Subcutaneous abdominal adipose tissue (tissue), 5 donors: ENCODE data around the gene CALN1.
"Not testable (repeated sequence)": the region's sequence is repeated elsewhere in the genome, so short reads cannot be mapped to it uniquely, and the experiment has no call there.

ENCODE experiments used
- H3K27ac ChIP-seq: one replicate; pipeline ENCODE4 v1.7.0; 2013; ENCODE audit warnings: low read depth, mild to moderate bottlenecking, inconsistent platforms, low read length, moderate library complexity
- H3K27me3 ChIP-seq, 5 donors: one replicate each; pipeline ENCODE4 v1.7.0; 2013; ENCODE audit warnings: low read length in 5 of 5, inconsistent platforms in 1 of 5; ENCODE audit not compliant: control insufficient read depth in 5 of 5, insufficient read depth in 4 of 5
- H3K36me3 ChIP-seq, 5 donors: one replicate each; pipeline ENCODE4 v1.7.0; 2013; ENCODE audit warnings: low read length in 5 of 5; ENCODE audit not compliant: control insufficient read depth in 5 of 5, insufficient read depth in 5 of 5
- H3K4me1 ChIP-seq, 5 donors: one replicate each; pipeline ENCODE4 v1.7.0; 2013; ENCODE audit warnings: low read length in 5 of 5, mild to moderate bottlenecking in 3 of 5, moderate library complexity in 1 of 5; ENCODE audit not compliant: control insufficient read depth in 5 of 5, insufficient read depth in 5 of 5
- H3K4me3 ChIP-seq, 5 donors: one replicate each; pipeline ENCODE4 v1.7.0; 2013; ENCODE audit warnings: low read length in 5 of 5, low read depth in 1 of 5
- H3K9ac ChIP-seq, 5 donors: one replicate each; pipeline ENCODE4 v1.7.0; 2013; ENCODE audit warnings: low read length in 5 of 5, mild to moderate bottlenecking in 4 of 5, moderate library complexity in 3 of 5
- H3K9me3 ChIP-seq, 5 donors: one replicate each; pipeline ENCODE4 v1.7.0; 2013; ENCODE audit warnings: low read length in 5 of 5; ENCODE audit not compliant: control insufficient read depth in 5 of 5
- donor health status: healthy.
- donor health status: healthy.
- donor health status: healthy.
- donor health status: healthy.
- donor health status: healthy.

The CALN1 gene

DNA sequence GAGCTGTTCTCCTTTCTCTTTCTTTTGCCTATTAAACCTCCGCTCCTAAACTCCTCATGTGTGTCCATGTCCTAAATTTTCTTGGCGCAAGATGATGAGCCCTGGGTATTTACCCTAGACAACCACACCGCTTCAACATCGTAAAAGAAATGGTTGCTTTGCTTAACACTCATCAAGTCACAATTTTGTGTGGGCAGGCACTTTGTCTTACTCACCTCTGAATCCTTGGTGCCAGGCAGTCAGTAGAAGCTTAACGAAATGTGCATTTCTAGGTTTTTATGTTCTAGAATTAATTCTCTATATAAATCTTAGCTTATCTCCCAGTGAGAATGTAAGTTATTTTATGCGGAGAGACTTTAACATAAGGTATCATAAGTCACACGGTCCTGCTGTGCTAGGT, 478.7 kb downstream of the CALN1 start:
- H3K36me3 ChIP-seq: no peaks in the 10 kb centered on the region
- peaks cover 0 to 6% (median 0%) of the 10 kb centered on the region in 5 donors for H3K4me1 ChIP-seq
- no peak overlapping the region for H3K4me3 ChIP-seq
- no peaks in the 10 kb centered on the region for H3K27me3 ChIP-seq
- H3K9ac ChIP-seq: no peak overlapping the region
- H3K9me3 ChIP-seq: peaks cover 0 to 2% (median 0%) of the 10 kb centered on the region in 5 donors
- H3K27ac ChIP-seq: no peak overlapping the region

DNA sequence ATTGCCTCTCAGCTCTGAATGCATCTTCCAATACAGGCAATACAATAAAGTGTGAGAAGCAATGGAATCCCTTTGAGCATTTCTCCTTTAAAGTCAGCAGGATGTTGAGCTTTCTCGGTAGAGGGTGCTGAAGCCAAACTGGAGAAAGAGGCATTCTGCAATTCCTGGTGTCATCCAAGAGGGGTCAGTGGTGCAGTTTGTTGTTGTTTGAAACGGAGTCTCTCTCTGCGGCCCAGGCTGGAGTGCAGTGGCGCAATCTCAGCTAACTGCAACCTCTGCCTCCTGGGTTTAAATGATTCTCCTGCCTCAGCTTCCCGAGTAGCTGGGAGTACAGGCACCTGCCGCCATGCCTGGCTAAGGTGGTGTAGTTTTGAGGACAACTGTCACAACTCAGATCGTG, 486.5 kb downstream of the CALN1 start:
- H3K4me1 ChIP-seq: no peaks in the 10 kb centered on the region
- no peaks in the 10 kb centered on the region for H3K36me3 ChIP-seq
- no peaks in the 10 kb centered on the region for H3K27me3 ChIP-seq
- H3K27ac ChIP-seq: no peak overlapping the region
- H3K9ac ChIP-seq: no peak overlapping the region
- peak overlapping the region in 1 of 5 donors; percentile 12 for H3K4me3 ChIP-seq
- H3K9me3 ChIP-seq: peaks cover 0 to 22% (median 15%) of the 10 kb centered on the region in 5 donors

DNA sequence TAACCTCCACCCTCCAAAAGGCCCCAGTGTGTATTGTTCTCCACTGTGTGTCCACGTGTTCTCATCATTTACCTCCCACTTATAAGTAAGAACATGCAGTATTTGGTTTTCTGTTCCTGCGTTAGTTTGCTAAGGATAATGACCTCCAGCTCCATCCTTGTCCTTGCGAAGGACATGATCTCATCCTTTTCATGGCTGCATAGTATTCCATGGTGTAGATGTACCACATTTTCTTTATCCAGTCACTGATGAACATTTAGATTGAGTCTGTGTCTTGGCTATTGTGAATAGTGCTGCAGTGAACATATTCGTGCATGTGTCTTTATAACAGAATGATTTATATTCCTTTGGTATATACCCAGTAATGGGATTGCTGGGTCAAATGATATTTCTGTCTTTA, 497.9 kb downstream of the CALN1 start:
- not testable (repeated sequence) for H3K4me3 ChIP-seq, H3K9me3 ChIP-seq, H3K27me3 ChIP-seq, H3K9ac ChIP-seq, H3K4me1 ChIP-seq, H3K27ac ChIP-seq, H3K36me3 ChIP-seq

DNA sequence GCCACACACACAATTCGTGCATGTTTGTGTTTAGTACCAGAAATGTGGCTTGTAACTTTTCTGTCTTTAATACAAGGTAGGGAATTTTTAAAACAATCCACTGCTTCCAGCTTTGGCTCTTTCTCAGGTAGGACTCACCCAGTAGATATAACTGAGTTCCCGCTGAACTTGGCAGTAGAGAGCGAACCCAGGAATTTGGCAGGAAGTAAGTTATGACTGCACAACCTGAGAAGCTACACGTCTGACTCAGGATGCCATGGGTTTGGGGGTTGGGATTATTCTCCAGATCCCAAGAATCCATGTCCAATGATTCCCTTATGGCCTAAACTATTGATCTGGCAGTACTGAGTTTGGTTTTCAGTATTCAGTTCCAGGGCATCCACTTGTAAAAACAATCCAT, 499.7 kb downstream of the CALN1 start:
- no peaks in the 10 kb centered on the region for H3K4me1 ChIP-seq
- no peak overlapping the region for H3K4me3 ChIP-seq
- peaks cover 0 to 8% (median 4%) of the 10 kb centered on the region in 5 donors for H3K9me3 ChIP-seq
- no peak overlapping the region for H3K9ac ChIP-seq
- no peaks in the 10 kb centered on the region for H3K27me3 ChIP-seq
- no peak overlapping the region for H3K27ac ChIP-seq
- no peaks in the 10 kb centered on the region for H3K36me3 ChIP-seq

DNA sequence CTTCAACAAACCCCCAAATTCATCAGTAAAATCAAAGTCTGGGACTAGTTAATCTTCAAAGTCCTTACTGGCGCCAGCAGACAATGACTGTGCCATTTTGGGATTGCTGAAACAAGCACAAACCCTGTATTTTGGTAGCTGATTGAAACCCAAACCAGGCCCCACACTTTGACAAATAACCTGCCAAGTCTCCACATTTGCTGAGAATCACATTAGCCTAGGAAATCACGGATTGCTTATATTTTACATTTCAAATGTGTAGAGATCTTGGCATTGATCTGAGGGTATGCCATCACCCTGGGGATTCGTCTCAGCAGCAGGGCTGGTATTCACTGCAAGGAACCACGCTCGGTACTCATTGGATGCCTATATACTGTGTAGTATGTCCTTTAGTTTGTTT, 501.1 kb downstream of the CALN1 start:
- no peak overlapping the region for H3K27ac ChIP-seq
- no peaks in the 10 kb centered on the region for H3K27me3 ChIP-seq
- no peaks in the 10 kb centered on the region for H3K4me1 ChIP-seq

DNA sequence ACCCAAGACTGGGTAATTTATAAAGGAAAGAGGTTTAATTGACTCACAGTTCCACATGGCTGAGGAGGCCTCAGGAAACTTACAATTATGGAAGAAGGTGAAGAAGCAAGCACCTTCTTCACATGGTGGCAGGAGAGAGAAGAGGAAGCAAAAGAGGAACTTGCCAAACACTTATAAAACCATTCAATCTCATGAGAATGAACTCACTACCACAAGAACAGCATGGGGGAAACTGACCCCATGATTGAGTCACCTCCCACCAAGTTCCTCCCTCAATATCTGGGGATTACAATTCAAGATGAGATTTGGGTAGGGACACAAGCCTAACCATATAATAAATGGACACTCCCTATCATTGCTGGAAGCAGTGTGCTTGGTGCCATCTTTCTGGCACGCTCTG, 506.3 kb downstream of the CALN1 start:
- H3K4me1 ChIP-seq: no peaks in the 10 kb centered on the region
- peaks cover 0 to 7% (median 0%) of the 10 kb centered on the region in 5 donors for H3K9me3 ChIP-seq
- H3K36me3 ChIP-seq: no peaks in the 10 kb centered on the region
- H3K27me3 ChIP-seq: no peaks in the 10 kb centered on the region
- H3K9ac ChIP-seq: no peak overlapping the region
- H3K4me3 ChIP-seq: no peak overlapping the region
- no peak overlapping the region for H3K27ac ChIP-seq

More for the DNA sequence above, 501.1 kb downstream of the CALN1 start:
- Histone ChIP-seq H3K9me3 (peaks cover 0 to 8% (median 4%) of the 10 kb centered on the region in 5 donors), H3K4me3 (no peak overlapping the region), H3K36me3 (no peaks in the 10 kb centered on the region), H3K9ac (no peak overlapping the region)

DNA sequence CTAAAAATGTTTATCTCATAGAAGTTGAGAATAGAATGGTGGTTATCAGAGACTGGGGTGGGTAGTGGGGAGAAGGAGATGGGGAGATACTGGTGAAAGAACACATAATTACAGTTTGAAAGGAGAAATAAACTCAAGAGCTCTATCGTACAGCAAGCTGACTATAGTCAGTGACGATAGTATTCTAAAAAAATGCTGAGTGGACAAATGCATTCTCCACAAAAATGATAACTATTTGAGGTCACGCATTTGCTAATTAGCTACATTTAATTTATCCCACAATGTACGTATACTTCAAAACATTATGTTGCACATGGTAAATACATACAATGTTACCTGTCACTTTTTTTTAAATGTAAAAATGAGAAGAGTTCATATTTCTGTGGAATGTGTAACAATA, 507.7 kb downstream of the CALN1 start:
- Histone ChIP-seq H3K27me3 (no peaks in the 10 kb centered on the region), H3K9me3 (peaks cover 0 to 3% (median 0%) of the 10 kb centered on the region in 5 donors), H3K36me3 (no peaks in the 10 kb centered on the region), H3K9ac (no peak overlapping the region), H3K4me3 (no peak overlapping the region), H3K4me1 (no peaks in the 10 kb centered on the region), H3K27ac (no peak overlapping the region)

DNA sequence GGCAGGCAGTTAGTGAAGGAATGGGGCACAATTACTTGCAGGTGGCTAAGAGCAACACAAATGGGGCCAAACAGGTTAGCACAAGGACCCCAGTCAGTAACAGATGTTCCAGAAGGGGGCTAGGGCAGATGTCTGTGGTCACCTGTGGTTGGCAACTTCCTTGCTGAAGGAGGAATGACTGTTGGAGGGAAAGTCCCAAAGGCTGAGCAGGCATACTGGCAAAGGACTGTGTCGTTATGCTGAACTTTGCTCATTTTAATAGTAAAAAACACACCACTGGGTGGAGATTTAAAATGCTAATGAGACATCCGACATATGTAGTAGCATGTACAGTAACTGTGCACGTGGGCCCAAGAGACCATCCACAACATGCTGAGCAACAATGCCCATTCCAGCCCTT, 511.6 kb downstream of the CALN1 start:
- Histone ChIP-seq H3K27me3 (no peaks in the 10 kb centered on the region), H3K4me1 (peaks cover 0 to 3% (median 0%) of the 10 kb centered on the region in 5 donors), H3K9me3 (no peaks in the 10 kb centered on the region), H3K9ac (no peak overlapping the region), H3K4me3 (no peak overlapping the region), H3K27ac (no peak overlapping the region), H3K36me3 (no peaks in the 10 kb centered on the region)

DNA sequence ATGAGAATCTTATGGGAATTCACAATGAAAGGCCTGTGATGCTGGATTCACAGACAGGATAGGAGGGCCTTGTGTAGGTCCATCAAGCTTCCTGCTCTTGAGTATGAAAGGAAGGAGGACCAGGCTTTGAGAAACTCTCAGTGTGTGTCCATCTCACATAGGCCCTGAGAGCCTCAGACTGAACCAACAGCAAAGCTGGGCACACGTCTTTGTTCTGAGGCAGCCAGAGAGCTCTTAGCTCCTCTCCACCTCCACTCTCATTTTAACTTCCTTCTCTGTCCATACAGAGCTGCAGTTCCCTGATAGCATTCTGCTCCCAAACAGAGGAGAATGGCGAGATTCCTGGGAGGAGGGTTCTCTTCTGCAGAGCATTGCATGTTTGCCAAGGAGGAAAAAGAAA, 515.6 kb downstream of the CALN1 start:
- H3K4me1 ChIP-seq: peaks cover 0 to 3% (median 0%) of the 10 kb centered on the region in 5 donors
- no peak overlapping the region for H3K9ac ChIP-seq
- no peaks in the 10 kb centered on the region for H3K36me3 ChIP-seq
- H3K27me3 ChIP-seq: no peaks in the 10 kb centered on the region
- no peak overlapping the region for H3K27ac ChIP-seq
- no peak overlapping the region for H3K4me3 ChIP-seq
- no peaks in the 10 kb centered on the region for H3K9me3 ChIP-seq

DNA sequence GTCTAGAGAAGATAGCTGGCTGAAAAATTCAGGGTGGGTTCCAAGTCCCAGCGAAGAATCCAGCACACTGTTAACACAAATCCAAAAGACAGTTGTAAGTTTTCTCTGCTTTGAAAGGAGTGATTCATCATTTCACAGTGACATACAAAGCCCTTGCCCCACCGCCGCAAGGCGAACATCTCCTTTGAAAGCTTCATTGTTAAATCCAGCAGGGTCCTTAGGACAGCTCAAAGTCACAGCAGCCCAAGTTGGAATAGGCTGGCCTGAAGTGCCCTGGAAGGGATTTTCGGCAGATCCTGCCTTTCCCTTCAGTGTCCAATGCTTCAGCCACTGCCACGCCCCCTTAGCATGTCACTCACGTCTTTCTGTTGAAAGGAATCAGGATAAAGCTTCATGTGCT, 526.1 kb downstream of the CALN1 start:
- Histone ChIP-seq H3K4me3 (no peak overlapping the region), H3K36me3 (no peaks in the 10 kb centered on the region), H3K9ac (no peak overlapping the region), H3K27me3 (no peaks in the 10 kb centered on the region), H3K27ac (no peak overlapping the region), H3K9me3 (peaks cover 0 to 23% (median 18%) of the 10 kb centered on the region in 5 donors), H3K4me1 (no peaks in the 10 kb centered on the region)

DNA sequence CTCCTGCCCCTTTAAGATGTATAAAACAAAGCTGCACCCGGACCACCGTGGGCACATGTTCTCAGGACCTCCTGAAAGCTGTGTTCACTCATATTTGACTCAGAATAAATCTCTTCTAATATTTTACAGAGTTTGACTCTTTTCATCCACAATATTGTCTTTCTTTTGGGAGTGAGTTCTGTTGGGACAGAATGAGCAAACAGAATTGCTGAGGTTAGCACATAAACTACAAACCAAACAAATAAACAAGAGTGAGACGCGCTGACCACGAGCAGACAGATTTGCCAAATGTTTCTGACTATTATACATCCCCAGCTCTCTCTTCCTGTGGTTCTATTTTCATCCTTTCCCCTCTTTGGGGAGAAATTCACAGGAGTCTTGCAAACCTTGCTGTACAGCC, 526.7 kb downstream of the CALN1 start:
- H3K27me3 ChIP-seq: no peaks in the 10 kb centered on the region
- no peak overlapping the region for H3K4me3 ChIP-seq
- H3K9ac ChIP-seq: no peak overlapping the region
- no peaks in the 10 kb centered on the region for H3K4me1 ChIP-seq
- no peak overlapping the region for H3K27ac ChIP-seq
- H3K9me3 ChIP-seq: peaks cover 0 to 23% (median 21%) of the 10 kb centered on the region in 5 donors
- H3K36me3 ChIP-seq: no peaks in the 10 kb centered on the region
